Activated CD8-positive, alpha-beta T cell treated with anti-CD3 and anti-CD28 coated beads for 36 hours (primary cell): ENCODE measurements around the gene ZC3H12D. TPM values are rescaled to one million over a fixed set of nuclear protein-coding genes. Genes with fewer than 3 reads are reported as not detected.

Experiments used
- ATAC-seq: fragments of 200-7000 bp; cut with Tn5 transposase; one replicate; pipeline ENCODE4 v1.10.0; 2021; ENCODE audit warnings: mild to moderate bottlenecking, moderate library complexity
- CTCF ChIA-PET: fragments of 350-600 bp; sonication (Branson Sonifier 250); formaldehyde crosslinking; loops from one replicate; lab custom pipeline; 2021; ENCODE audit warnings: antibody characterized with exemption; lab: Charles Lee
- POLR2A ChIA-PET: fragments of 350-600 bp; sonication (Branson Sonifier 250); formaldehyde crosslinking; loops from one replicate; lab custom pipeline; 2021; ENCODE audit warnings: antibody characterized with exemption; lab: Charles Lee
- DNase-seq: peaks from one replicate; pipeline ENCODE4 v3.0.0-alpha.2; 2020
- H3K27ac Mint-ChIP-seq: one replicate; pipeline ENCODE4 v1.8.0; 2021; ENCODE audit warnings: mild to moderate bottlenecking, mixed read lengths
- H3K27me3 Mint-ChIP-seq: one replicate; pipeline ENCODE4 v1.8.0; 2021; ENCODE audit warnings: mixed read lengths
- H3K36me3 Mint-ChIP-seq: one replicate; pipeline ENCODE4 v1.8.0; 2021; ENCODE audit warnings: low read depth, mixed read lengths
- H3K4me1 Mint-ChIP-seq: one replicate; pipeline ENCODE4 v1.8.0; 2021; ENCODE audit warnings: low read depth, mixed read lengths
- H3K4me3 Mint-ChIP-seq: one replicate; pipeline ENCODE4 v1.8.0; 2021; ENCODE audit warnings: mild to moderate bottlenecking, moderate library complexity, mixed read lengths
- H3K9me3 Mint-ChIP-seq: one replicate; pipeline ENCODE4 v1.8.0; 2021; ENCODE audit warnings: mixed read lengths
- intact Hi-C: fragments of 100-400 bp; cut with micrococcal nuclease; formaldehyde crosslinking; loops from one replicate; pipeline ENCODE4 v1.10.0; 2022
- total RNA-seq, 2 experiments: library from RNA; stranded (reverse); gene quantifications; one replicate each; pipeline ENCODE4 v1.2.3, GENCODE V29; 2021
- TF ChIP-seq, protein P1 (sequence below): fragments of 200-600 bp; IDR thresholded peaks from one replicate; pipeline ENCODE4 v1.8.0; 2022; ENCODE audit warnings: antibody characterized with exemption, mild to moderate bottlenecking

Gene ZC3H12D
- total RNA-seq, 2 experiments from 2014 or later = 37.7 to 39.0 TPM

GRCh38 chr6:149419696-149420404 is 65.0 kb downstream of the ZC3H12D start:
- Mint-ChIP-seq H3K9me3 (peaks cover 7% of the 10 kb centered on the region), H3K27me3 (no peaks in the 10 kb centered on the region), H3K27ac (no peak overlapping the region), H3K4me1 (peaks cover 9% of the 10 kb centered on the region), H3K36me3 (peaks cover 7% of the 10 kb centered on the region), H3K4me3 (no peak overlapping the region)
- intact Hi-C loops = no loop called here
- no peak for DNase-seq
- ChIA-PET CTCF (interaction anchor here (0.8 to 8.9 kb wide), 8 partner anchors 9 to 393 kb away, joined by 3 to 62 read pairs (median 4); no protein-coding TSS in a partner anchor), POLR2A (interaction anchor here (0.9 to 1.5 kb wide), 2 partner anchors 10 to 190 kb away, joined by 3 to 4 read pairs; no protein-coding TSS in a partner anchor)
- no peak for ATAC-seq
- TF ChIP-seq, protein P1, sequence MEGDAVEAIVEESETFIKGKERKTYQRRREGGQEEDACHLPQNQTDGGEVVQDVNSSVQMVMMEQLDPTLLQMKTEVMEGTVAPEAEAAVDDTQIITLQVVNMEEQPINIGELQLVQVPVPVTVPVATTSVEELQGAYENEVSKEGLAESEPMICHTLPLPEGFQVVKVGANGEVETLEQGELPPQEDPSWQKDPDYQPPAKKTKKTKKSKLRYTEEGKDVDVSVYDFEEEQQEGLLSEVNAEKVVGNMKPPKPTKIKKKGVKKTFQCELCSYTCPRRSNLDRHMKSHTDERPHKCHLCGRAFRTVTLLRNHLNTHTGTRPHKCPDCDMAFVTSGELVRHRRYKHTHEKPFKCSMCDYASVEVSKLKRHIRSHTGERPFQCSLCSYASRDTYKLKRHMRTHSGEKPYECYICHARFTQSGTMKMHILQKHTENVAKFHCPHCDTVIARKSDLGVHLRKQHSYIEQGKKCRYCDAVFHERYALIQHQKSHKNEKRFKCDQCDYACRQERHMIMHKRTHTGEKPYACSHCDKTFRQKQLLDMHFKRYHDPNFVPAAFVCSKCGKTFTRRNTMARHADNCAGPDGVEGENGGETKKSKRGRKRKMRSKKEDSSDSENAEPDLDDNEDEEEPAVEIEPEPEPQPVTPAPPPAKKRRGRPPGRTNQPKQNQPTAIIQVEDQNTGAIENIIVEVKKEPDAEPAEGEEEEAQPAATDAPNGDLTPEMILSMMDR = no peak

DNA sequence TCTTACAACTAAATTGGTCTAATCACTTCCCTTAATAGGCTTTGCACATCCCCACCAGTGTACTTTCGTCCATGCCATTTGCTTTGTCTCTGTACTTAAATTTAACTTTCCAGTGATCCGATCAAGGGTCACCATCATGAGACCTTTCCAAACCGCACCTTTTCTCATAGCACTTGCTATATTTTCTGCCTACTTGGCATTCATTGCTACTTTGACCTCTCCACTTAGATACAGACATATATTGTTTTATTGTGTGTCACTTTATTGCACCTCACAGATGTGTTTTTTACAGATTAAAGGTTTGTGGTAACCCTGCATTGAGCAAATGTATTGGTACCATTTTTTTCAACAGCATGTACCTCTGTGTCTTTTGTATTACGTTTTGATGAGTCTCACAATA is 70.0 kb downstream of the ZC3H12D start:
- peaks cover 8% of the 10 kb centered on the region for H3K4me1 Mint-ChIP-seq
- no peak for DNase-seq
- H3K27ac Mint-ChIP-seq = no peak overlapping the region
- H3K4me3 Mint-ChIP-seq = no peak overlapping the region
- ChIA-PET CTCF (interaction anchor here (2.5 kb wide), 1 partner anchor 17 kb away, joined by 14 read pairs; no protein-coding TSS in a partner anchor), POLR2A (interaction anchor here (1.0 kb wide), 1 partner anchor 283 kb away, joined by 3 read pairs; no protein-coding TSS in a partner anchor)
- peaks cover 7% of the 10 kb centered on the region for H3K9me3 Mint-ChIP-seq
- TF ChIP-seq, protein P1 = no peak
- ATAC-seq = no peak
- H3K36me3 Mint-ChIP-seq = peaks cover 41% of the 10 kb centered on the region
- H3K27me3 Mint-ChIP-seq = no peaks in the 10 kb centered on the region
- intact Hi-C loops = no loop called here

- H3K36me3 Mint-ChIP-seq = peaks cover 48% of the 10 kb centered on the region
Measured at GRCh38 chr6:149414009-149414408, 70.8 kb downstream of the ZC3H12D start.

GRCh38 chr6:149410557-149410956 is 74.3 kb downstream of the ZC3H12D start:
- ChIA-PET CTCF (interaction anchor here (1.0 to 2.4 kb wide), 3 partner anchors 10 to 107 kb away, joined by 3 to 11 read pairs (median 3); no protein-coding TSS in a partner anchor), POLR2A (interaction anchor here (0.6 to 1.8 kb wide), 3 partner anchors 10 to 119 kb away, joined by 3 to 4 read pairs (median 3); no protein-coding TSS in a partner anchor)
- DNase-seq = no peak
- ATAC-seq = no peak
- no peak overlapping the region for H3K4me3 Mint-ChIP-seq
- peaks cover 20% of the 10 kb centered on the region for H3K4me1 Mint-ChIP-seq
- H3K36me3 Mint-ChIP-seq = peaks cover 60% of the 10 kb centered on the region
- H3K27me3 Mint-ChIP-seq = no peaks in the 10 kb centered on the region
- intact Hi-C loops = no loop called here
- peaks cover 2% of the 10 kb centered on the region for H3K9me3 Mint-ChIP-seq
- TF ChIP-seq, protein P1 = no peak
- H3K27ac Mint-ChIP-seq = peak overlapping the region; percentile 53

More at GRCh38 chr6:149414009-149414408, 70.8 kb downstream of the ZC3H12D start:
- intact Hi-C loops = no loop called here
- H3K4me3 Mint-ChIP-seq = no peak overlapping the region
- TF ChIP-seq, protein P1 = no peak
- ATAC-seq (no peak), DNase-seq (no peak)
- H3K9me3 Mint-ChIP-seq = peaks cover 7% of the 10 kb centered on the region
- ChIA-PET POLR2A (interaction anchor here (0.7 to 1.0 kb wide), 2 partner anchors 282 to 381 kb away, joined by 3 read pairs; no protein-coding TSS in a partner anchor), CTCF (interaction anchor here (1.3 to 2.5 kb wide), 2 partner anchors 18 to 103 kb away, joined by 3 to 14 read pairs; no protein-coding TSS in a partner anchor)
- peaks cover 12% of the 10 kb centered on the region for H3K4me1 Mint-ChIP-seq
- H3K27ac Mint-ChIP-seq = no peak overlapping the region
- no peaks in the 10 kb centered on the region for H3K27me3 Mint-ChIP-seq
